ENCODE measurements around the gene DNAH8. TPM values are rescaled to one million over a fixed set of nuclear protein-coding genes. Genes with fewer than 3 reads are reported as not detected.
A peak's percentile ranks its signal among the peaks of the same experiment; 100 is the strongest.

DNAH8 gene
- not detected for total RNA-seq

- in situ Hi-C loops (cut with MboI; ENCODE audit: low sequenced_read_pairs in 4 of 4) (no loop called here), intact Hi-C loops (cut with DNase I; ENCODE audit: low total_unique reads) (no loop called here)
- DNase-seq (no peak), ATAC-seq (no peak)
- H3K36me3 ChIP-seq, result no peaks in the 10 kb centered on the region
- H3K4me1 ChIP-seq, result peaks cover 4 to 7% of the 10 kb centered on the region in 2 donors
- peaks cover 44 to 49% (median 48%) of the 10 kb centered on the region in 3 donors for H3K27me3 ChIP-seq
- H3K9me3 ChIP-seq, result no peaks in the 10 kb centered on the region
- H3K27ac ChIP-seq, result no peak within 1 kb of the TSS
- TF ChIP-seq POLR2A (IDR thresholded peaks at IDR 0.05) (no peak), CTCF (IDR thresholded peaks at IDR 0.05 in 4 of 5, conservative IDR thresholded peaks at IDR 0.05 in 1 of 5) (no peak)
- H3K4me3 ChIP-seq, result peak within 1 kb of the TSS in 3 of 4 donors; percentile 33 to 48 (median 36)
These were observed at the start of gene DNAH8 for GRCh38 chr6:38715016-38715689. DNAH8 (plus strand) TSS chr6:38715311; CDS start chr6:38722810, 7,499 bp downstream.

- no peaks in the 10 kb centered on the region for H3K9me3 ChIP-seq
- no peaks in the 10 kb centered on the region for H3K27me3 ChIP-seq
- ATAC-seq (peak in 1 of 2 donors; percentile 75), DNase-seq (no peak)
- H3K36me3 ChIP-seq, result peaks cover 0 to 10% of the 10 kb centered on the region in 2 donors
- intact Hi-C loops (cut with DNase I; ENCODE audit: low total_unique reads) (no loop called here), in situ Hi-C loops (cut with MboI; ENCODE audit: low sequenced_read_pairs in 4 of 4) (no loop called here)
- H3K4me3 ChIP-seq, result no peak overlapping the region
- H3K4me1 ChIP-seq, result no peaks in the 10 kb centered on the region
- no peak for TF ChIP-seq POLR2A (IDR thresholded peaks at IDR 0.05)
- peak in 4 of 5 experiments; percentile 18 to 71 (median 50) for TF ChIP-seq CTCF (IDR thresholded peaks at IDR 0.05 in 4 of 5, conservative IDR thresholded peaks at IDR 0.05 in 1 of 5)
- no peak overlapping the region for H3K27ac ChIP-seq
These were observed 43.1 kb upstream of the DNAH8 start for GRCh38 chr6:38671885-38672467.

- DNase-seq, result no peak
- Histone ChIP-seq H3K9me3 (no peaks in the 10 kb centered on the region), H3K4me1 (no peaks in the 10 kb centered on the region), H3K27me3 (no peaks in the 10 kb centered on the region), H3K27ac (no peak overlapping the region), H3K4me3 (no peak overlapping the region), H3K36me3 (peaks cover 0 to 17% of the 10 kb centered on the region in 2 donors)
- intact Hi-C loops (cut with DNase I; ENCODE audit: low total_unique reads), result no loop called here
- in situ Hi-C loops (cut with MboI; ENCODE audit: low sequenced_read_pairs in 4 of 4), result no loop called here
- no peak for ATAC-seq
- TF ChIP-seq CTCF (IDR thresholded peaks at IDR 0.05 in 4 of 5, conservative IDR thresholded peaks at IDR 0.05 in 1 of 5), result no peak
- no peak for TF ChIP-seq POLR2A (IDR thresholded peaks at IDR 0.05)
These were observed 41.5 kb upstream of the DNAH8 start for GRCh38 chr6:38673397-38674165.

- TF ChIP-seq POLR2A (IDR thresholded peaks at IDR 0.05) (no peak), CTCF (IDR thresholded peaks at IDR 0.05 in 4 of 5, conservative IDR thresholded peaks at IDR 0.05 in 1 of 5) (no peak)
- in situ Hi-C loops (cut with MboI; ENCODE audit: low sequenced_read_pairs in 4 of 4), result no loop called here
- intact Hi-C loops (cut with DNase I; ENCODE audit: low total_unique reads), result no loop called here
- no peak overlapping the region for H3K27ac ChIP-seq
- no peaks in the 10 kb centered on the region for H3K4me1 ChIP-seq
- H3K4me3 ChIP-seq, result no peak overlapping the region
- H3K27me3 ChIP-seq, result no peaks in the 10 kb centered on the region
- peaks cover 2 to 17% of the 10 kb centered on the region in 2 donors for H3K36me3 ChIP-seq
- H3K9me3 ChIP-seq, result no peaks in the 10 kb centered on the region
- ATAC-seq (no peak), DNase-seq (no peak)
These were observed 38.7 kb upstream of the DNAH8 start for GRCh38 chr6:38676236-38676973.

Data from gastrocnemius medialis (tissue), 4 donors.